Measurements from ENCODE around the gene GALNT2.

Gene GALNT2

DNA sequence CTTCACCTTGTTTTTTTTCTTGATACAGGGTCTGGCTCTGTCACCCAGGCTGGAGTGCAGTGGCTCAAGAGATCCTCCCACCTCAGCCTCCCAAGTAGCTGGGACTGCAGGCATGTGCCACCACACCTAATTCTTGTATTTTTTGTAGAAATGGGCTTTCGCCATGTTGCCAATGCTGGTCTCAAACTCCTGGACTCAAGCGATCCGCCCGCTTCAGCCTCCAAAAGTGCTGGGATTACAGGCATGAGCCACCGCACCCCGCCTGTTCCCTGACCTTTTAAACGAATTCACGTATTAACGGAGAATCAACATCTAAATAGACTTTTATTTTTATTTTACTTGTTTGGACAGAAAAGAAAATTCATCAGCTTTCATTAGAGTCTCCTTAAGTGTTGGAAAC is 254.3 kb downstream of the GALNT2 start:
- DNase-seq (ENCODE audit: low spot score) = no peak

DNA sequence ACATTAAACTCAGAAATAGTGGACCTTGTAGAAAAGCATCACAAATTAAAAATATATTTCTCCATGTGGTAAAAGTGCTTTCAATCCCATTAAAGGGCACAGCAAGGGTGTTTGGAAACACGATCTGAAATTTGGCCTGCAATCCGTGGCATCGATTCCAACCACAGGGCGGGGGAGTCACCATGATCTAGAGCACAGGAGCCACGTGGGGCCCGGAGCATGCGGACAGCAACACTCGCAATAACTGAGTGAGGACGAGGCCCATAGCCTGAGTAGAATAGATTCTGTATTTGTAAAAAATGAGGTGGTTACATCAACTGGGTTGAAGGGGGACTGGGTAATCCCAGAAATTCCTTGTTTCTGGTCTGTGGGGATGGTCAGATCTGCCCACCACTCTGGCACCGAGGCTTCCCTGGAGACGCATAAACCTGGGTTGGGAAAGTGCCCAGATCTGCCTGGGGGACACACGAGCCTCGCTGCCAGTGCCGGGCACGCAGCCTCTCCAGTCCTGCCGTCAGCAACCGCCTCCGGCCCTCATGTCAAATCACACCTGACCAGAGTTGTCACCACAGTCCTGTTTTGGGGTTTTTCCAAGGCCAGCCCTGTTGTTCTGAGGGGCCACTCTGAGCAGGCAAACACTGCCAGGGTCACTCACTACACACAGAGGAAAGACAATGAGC is 254.8 kb downstream of the GALNT2 start:
- DNase-seq (ENCODE audit: low spot score) = no peak

GRCh38 chr1:230322421-230322756 is 255.4 kb downstream of the GALNT2 start:
- DNase-seq (ENCODE audit: low spot score) = no peak

DNA sequence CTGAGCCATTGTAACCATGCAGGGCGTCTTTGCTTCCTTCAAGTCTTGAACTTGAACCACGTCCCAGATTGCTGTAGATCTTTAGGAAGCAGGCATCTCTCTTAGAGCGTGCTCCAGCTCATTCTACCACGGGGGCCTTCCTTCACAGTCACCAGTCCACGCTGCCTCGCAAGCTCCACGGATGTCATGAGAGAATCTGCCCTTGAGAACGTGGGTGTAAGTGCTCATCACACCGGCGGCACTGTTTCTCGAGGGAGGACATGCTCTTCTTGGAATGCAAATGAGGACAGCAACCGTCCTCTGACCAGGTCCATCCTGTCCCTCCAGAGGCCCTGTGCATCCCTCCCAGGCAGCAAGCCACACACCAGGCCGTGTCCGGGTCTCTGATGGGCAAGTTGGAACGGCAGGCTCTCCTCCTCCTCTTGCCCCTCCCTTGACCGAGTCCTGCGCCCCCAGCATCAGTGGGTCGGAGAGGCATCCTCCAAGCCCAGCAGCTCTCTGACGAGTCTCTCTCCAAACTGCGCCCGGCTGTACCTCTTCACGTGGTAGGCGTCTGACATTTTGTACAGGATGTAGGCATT is 256.0 kb downstream of the GALNT2 start:
- no peak for DNase-seq (ENCODE audit: low spot score)

DNA sequence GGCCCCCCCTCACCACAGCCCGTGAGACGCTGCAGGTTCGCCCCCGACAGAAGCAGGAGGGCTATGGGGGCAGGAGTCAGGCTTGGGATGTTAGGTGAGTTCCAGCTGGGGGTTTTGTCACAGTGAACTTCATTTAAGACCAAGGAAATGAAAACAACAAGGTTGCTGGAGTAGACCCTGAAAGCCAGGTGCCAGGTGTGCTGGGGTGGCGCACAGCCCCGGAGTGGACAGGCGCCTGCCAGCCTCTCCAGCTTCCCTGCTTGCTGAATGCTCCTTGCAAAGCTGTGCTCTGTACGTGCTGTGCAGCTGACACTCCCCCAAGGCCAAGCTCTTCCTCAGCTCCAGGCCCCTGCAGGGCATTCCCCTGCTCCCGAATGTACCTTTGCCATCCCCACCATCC is 256.6 kb downstream of the GALNT2 start:
- no peak for DNase-seq (ENCODE audit: low spot score)

GRCh38 chr1:230326971-230327891 is 260.2 kb downstream of the GALNT2 start:
- no peak for DNase-seq (ENCODE audit: low spot score)

DNA sequence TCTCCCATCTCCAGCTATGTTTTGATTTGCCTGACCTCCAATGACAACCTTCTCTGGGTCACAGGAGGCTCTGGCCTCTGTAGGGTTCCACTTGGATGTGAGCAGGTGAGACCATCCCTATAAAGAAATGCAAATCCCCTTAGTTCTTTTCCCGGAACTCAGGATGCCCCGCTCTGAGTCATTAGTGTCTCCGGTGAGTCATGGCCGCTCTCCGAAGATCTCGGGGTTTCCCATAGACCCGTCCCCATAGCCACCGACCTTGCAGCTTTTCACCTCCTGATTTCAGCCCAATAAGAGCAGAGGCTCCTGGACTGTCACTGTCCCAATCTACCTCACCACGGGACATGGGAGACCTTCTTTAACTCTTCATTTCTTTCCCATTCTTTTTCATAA is 260.9 kb downstream of the GALNT2 start:
- DNase-seq (ENCODE audit: low spot score) = no peak

DNA sequence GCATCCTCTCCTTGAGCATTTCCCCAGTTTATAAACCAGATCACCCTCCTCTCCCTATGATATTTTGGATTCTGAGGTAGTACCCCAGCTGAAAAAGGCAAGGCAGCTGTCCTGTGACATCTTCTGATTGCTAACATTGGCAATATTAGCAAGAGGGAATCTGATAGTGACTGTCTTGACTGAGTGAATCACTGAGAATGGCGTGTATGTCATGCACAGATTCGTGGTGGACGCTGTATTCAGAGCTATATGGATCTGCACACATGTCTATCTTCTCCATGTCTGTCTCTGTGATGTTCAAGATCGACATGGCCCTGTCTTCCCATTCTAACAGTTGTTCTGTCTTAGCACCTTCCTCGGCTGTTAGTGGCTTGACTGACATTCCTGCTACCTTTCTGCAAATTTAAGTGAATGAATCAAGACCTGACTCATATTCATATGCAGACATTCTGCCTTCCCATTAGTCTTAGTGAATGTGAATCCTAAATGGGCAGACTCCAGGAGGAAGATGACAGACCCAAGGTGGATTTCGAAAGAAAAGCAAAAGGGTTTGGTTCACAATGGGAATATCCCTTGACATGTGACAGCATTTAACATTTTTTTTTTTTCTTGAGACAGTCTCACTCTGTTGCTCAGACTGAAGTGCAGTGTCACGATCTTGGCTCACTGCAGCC is 261.4 kb downstream of the GALNT2 start:
- no peak for DNase-seq (ENCODE audit: low spot score)

- DNase-seq (ENCODE audit: low spot score) = no peak
These were observed 263.1 kb downstream of the GALNT2 start for GRCh38 chr1:230330157-230330556.
